Endodermal cell (in vitro differentiated cells): ENCODE data around the gene GKN2. TPM values are rescaled to one million over a fixed set of nuclear protein-coding genes. Genes with fewer than 3 reads are reported as not detected.

ENCODE experiments used
- DNase-seq: peaks from one replicate; pipeline ENCODE4 v3.0.0-alpha.2; 2017
- H3K27ac ChIP-seq: 2 replicates; pipeline ENCODE4 v1.5.1; 2013; ENCODE audit warnings: mild to moderate bottlenecking, low read depth, low read length, moderate library complexity
- H3K27me3 ChIP-seq: 2 replicates; pipeline ENCODE4 v1.6.1; 2013; ENCODE audit warnings: mild to moderate bottlenecking, low read length, moderate library complexity; ENCODE audit not compliant: insufficient read depth, control insufficient read depth, poor library complexity, severe bottlenecking
- H3K36me3 ChIP-seq: 2 replicates; pipeline ENCODE4 v1.7.0; 2013; ENCODE audit warnings: mild to moderate bottlenecking, low read length, moderate library complexity; ENCODE audit not compliant: control insufficient read depth, insufficient read depth
- H3K4me1 ChIP-seq: one replicate; pipeline ENCODE4 v1.7.0; 2013; ENCODE audit warnings: low read length; ENCODE audit not compliant: control insufficient read depth, insufficient read depth
- H3K4me3 ChIP-seq: 2 replicates; pipeline ENCODE4 v1.5.1; 2013; ENCODE audit warnings: mild to moderate bottlenecking, low read length, moderate library complexity
- H3K9ac ChIP-seq: 2 replicates; pipeline ENCODE4 v1.6.1; 2013; ENCODE audit warnings: mild to moderate bottlenecking, low read length, moderate library complexity; ENCODE audit not compliant: poor library complexity, severe bottlenecking; ENCODE audit errors: extremely low read depth
- H3K9me3 ChIP-seq: 2 replicates; pipeline ENCODE4 v1.6.1; 2013; ENCODE audit warnings: mild to moderate bottlenecking, low read length, moderate library complexity; ENCODE audit not compliant: control insufficient read depth
- H3K27ac Mint-ChIP-seq: 2 replicates; pipeline ENCODE4 v1.8.0; 2020; ENCODE audit warnings: mixed read lengths
- H3K27me3 Mint-ChIP-seq: 2 replicates; pipeline ENCODE4 v1.8.0; 2021; ENCODE audit warnings: mild to moderate bottlenecking, mixed read lengths; ENCODE audit not compliant: insufficient read depth
- H3K36me3 Mint-ChIP-seq: 2 replicates; pipeline ENCODE4 v1.8.0; 2020; ENCODE audit warnings: low read depth, mixed read lengths
- H3K4me1 Mint-ChIP-seq: 2 replicates; pipeline ENCODE4 v1.8.0; 2020; ENCODE audit warnings: mixed read lengths
- H3K4me3 Mint-ChIP-seq: 2 replicates; pipeline ENCODE4 v1.8.0; 2020; ENCODE audit warnings: mild to moderate bottlenecking, moderate library complexity, mixed read lengths
- H3K9me3 Mint-ChIP-seq: 2 replicates; pipeline ENCODE4 v1.8.0; 2020; ENCODE audit warnings: mild to moderate bottlenecking, mixed read lengths
- WGBS, 2 experiments: methylation state at CpG; one replicate each; pipeline versions ENCODE4 v1.1.5 to v1.1.7; 2013; ENCODE audit warnings: missing lambda C conversion rate in 2 of 2, mixed read lengths in 1 of 2; ENCODE audit not compliant: insufficient coverage in 1 of 2, insufficient read length in 1 of 2; 5-methylcytosine and 5-hydroxymethylcytosine counted together
- total RNA-seq, 2 donors: library from RNA; stranded (reverse); fragmentation: NEBNext Ultra II Directional in 1 of 2; extraction: Animal tissue kit (Norgen Biotek cat#: 25700) in 1 of 2; gene quantifications; 2 replicates in 1 of 2; 3 replicates in 1 of 2; pipeline ENCODE4 v1.2.1, GENCODE V29; 2021
- TF ChIP-seq, protein P1 (sequence below): fragments of 200-600 bp; sonication (generic); conservative IDR thresholded peaks from 2 replicates; pipeline ENCODE4 v1.5.0; 2021; ENCODE audit warnings: antibody characterized with exemption, mild to moderate bottlenecking

GKN2 gene
- total RNA-seq, 2 donors from 2014 or later, result not detected

GRCh38 chr2:68995916-68996315 lies 43.2 kb upstream of the GKN2 start:
- Mint-ChIP-seq H3K9me3 (peaks cover 12% of the 10 kb centered on the region), H3K36me3 (no peaks in the 10 kb centered on the region), H3K27me3 (peaks cover 10% of the 10 kb centered on the region), H3K4me1 (no peaks in the 10 kb centered on the region), H3K27ac (no peak overlapping the region), H3K4me3 (no peak overlapping the region)
- Histone ChIP-seq H3K36me3 (no peaks in the 10 kb centered on the region), H3K27me3 (no peaks in the 10 kb centered on the region), H3K4me3 (no peak overlapping the region), H3K9ac (no peak overlapping the region), H3K9me3 (peaks cover 12% of the 10 kb centered on the region), H3K4me1 (no peaks in the 10 kb centered on the region), H3K27ac (no peak overlapping the region)
- TF ChIP-seq, protein P1, sequence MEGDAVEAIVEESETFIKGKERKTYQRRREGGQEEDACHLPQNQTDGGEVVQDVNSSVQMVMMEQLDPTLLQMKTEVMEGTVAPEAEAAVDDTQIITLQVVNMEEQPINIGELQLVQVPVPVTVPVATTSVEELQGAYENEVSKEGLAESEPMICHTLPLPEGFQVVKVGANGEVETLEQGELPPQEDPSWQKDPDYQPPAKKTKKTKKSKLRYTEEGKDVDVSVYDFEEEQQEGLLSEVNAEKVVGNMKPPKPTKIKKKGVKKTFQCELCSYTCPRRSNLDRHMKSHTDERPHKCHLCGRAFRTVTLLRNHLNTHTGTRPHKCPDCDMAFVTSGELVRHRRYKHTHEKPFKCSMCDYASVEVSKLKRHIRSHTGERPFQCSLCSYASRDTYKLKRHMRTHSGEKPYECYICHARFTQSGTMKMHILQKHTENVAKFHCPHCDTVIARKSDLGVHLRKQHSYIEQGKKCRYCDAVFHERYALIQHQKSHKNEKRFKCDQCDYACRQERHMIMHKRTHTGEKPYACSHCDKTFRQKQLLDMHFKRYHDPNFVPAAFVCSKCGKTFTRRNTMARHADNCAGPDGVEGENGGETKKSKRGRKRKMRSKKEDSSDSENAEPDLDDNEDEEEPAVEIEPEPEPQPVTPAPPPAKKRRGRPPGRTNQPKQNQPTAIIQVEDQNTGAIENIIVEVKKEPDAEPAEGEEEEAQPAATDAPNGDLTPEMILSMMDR, result no peak
- WGBS, 2 experiments, result 79% methylated on average over 3 of the region's 3 CpGs; no CpG with 5 or more reads in 1 of the 2 experiments
- DNase-seq, result no peak

DNA sequence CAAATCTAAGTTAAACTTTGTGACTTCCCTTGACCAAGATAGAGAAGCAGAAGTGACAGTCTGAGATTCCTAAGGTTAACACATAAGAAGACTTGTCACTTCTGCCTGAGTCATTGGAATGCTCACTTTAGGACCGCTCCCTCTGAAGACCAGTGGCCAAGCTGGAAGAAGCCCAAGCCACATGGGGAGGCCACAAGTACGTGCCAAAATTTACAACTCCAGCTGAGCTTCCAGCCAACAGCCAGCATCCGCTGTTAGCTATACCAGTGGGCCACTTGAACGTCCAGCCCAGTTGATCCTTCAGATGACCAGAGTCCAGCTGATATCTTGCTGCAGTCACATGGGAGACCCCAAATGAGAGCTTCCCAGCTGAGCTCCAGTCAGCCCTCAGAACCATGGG lies 42.2 kb upstream of the GKN2 start:
- TF ChIP-seq, protein P1, result no peak
- H3K9me3 Mint-ChIP-seq, result peaks cover 3% of the 10 kb centered on the region

DNA sequence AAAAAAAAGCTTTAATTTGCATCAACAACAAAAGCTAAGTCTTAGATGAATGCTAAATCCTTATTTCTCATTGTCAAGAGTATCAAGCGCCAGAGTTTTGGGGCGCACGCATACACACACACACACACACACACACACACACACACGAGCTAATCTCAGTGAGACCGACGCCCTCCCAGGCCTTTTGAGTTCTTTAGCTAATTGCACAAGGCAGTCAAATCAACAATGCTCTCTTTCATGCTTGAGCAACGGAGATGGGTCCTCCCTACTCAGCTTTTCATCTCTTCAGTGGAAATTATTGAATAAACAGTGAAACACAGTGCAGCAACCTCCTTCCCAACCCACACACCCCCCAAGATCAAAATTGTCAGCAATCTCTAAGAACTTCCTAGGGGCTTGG lies 41.0 kb upstream of the GKN2 start:
- TF ChIP-seq, protein P1, result no peak
- H3K27ac ChIP-seq, result no peak overlapping the region
- no peak overlapping the region for H3K4me3 Mint-ChIP-seq
- no peak overlapping the region for H3K9ac ChIP-seq
- H3K4me1 Mint-ChIP-seq, result no peaks in the 10 kb centered on the region
- H3K4me3 ChIP-seq, result no peak overlapping the region
- no peaks in the 10 kb centered on the region for H3K36me3 Mint-ChIP-seq
- H3K27me3 ChIP-seq, result no peaks in the 10 kb centered on the region
- DNase-seq, result no peak
- no peaks in the 10 kb centered on the region for H3K4me1 ChIP-seq
- H3K36me3 ChIP-seq, result no peaks in the 10 kb centered on the region
- no peaks in the 10 kb centered on the region for H3K9me3 Mint-ChIP-seq
- WGBS, 2 experiments, result 87 to 93% methylated on average over 3 to 7 of the region's 7 CpGs
- H3K27ac Mint-ChIP-seq, result no peak overlapping the region
- H3K27me3 Mint-ChIP-seq, result peaks cover 13% of the 10 kb centered on the region
- no peaks in the 10 kb centered on the region for H3K9me3 ChIP-seq

More for the DNA sequence above, 42.2 kb upstream of the GKN2 start:
- Histone ChIP-seq H3K4me1 (no peaks in the 10 kb centered on the region), H3K9me3 (peaks cover 3% of the 10 kb centered on the region), H3K4me3 (no peak overlapping the region), H3K9ac (no peak overlapping the region), H3K27me3 (no peaks in the 10 kb centered on the region), H3K27ac (no peak overlapping the region), H3K36me3 (no peaks in the 10 kb centered on the region)
- no peak overlapping the region for H3K4me3 Mint-ChIP-seq
- no peaks in the 10 kb centered on the region for H3K36me3 Mint-ChIP-seq
- H3K27me3 Mint-ChIP-seq, result peaks cover 13% of the 10 kb centered on the region
- no peaks in the 10 kb centered on the region for H3K4me1 Mint-ChIP-seq
- DNase-seq, result peak; percentile 56
- WGBS, 2 experiments, result 91 to 100% methylated on average over 1 to 4 of the region's 4 CpGs
- H3K27ac Mint-ChIP-seq, result no peak overlapping the region
